NCI-H1930 (cell line): ENCODE results near the gene RNF25.

Experiments
- DNase-seq, 2 experiments: peaks; one replicate each; lab custom pipeline; 2025; lab: John Stamatoyannopoulos, UW

The RNF25 gene

DNA sequence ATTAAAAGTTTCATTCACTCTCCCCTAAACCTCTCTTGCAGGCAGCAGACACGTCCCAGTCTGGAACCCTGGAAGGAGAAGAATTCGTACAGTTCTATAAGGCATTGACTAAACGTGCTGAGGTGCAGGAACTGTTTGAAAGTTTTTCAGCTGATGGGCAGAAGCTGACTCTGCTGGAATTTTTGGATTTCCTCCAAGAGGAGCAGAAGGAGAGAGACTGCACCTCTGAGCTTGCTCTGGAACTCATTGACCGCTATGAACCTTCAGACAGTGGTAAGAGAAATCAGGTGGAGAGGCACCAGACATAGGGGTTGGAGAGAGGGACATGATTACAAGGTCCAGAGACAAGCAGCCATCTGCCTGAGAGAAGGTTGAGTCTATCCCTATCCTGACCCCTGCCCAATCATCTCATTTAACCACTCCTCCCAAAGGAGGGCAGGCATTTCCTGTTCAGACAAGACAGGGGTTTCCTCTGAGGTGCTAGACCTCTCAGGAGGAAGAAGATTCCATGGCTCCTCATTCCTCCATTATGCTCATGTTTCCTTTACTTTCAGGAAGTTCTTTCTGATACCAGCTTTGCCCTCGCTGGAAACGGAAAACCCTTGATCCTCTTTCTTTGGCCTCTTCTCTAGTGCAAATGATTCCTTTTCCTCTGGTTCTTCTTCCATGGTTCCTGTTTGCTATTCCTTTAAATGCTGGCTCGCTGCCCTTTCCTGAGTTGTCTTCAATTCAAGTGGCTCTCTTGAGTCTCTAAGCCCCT lies 49.0 kb downstream of the RNF25 start:
- no peak for DNase-seq

GRCh38 chr2:218621007-218621406 lies 50.8 kb downstream of the RNF25 start:
- DNase-seq: no peak

- no peak for DNase-seq
Measured at GRCh38 chr2:218618102-218618860, 53.5 kb downstream of the RNF25 start.

DNA sequence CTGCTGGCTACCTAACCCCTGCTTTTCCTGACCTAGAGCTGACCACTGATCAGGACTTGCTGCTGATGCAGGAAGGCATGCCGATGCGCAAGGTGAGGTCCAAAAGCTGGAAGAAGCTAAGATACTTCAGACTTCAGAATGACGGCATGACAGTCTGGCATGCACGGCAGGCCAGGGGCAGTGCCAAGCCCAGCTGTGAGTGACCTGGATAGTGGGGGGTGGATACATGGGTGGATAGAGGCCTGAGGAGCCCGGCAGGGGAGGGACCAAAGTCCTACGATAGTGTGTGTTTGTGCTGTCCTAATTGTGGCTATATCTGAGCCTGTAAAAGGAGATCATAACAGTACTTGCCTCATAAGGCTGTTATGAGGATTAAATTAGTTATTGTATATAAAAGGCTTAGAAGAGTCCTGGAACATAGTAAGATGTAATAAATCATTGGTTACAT lies 55.9 kb downstream of the RNF25 start:
- no peak for DNase-seq
